GM23248 (cell line): ENCODE results near the gene ERCC2.

Source experiments
- EZH2 ChIP-seq: fragments of 200-600 bp; sonication (generic); IDR thresholded peaks from 2 replicates; pipeline ENCODE4 v1.6.1; 2018; ENCODE audit warnings: antibody characterized with exemption, mild to moderate bottlenecking; ENCODE audit not compliant: insufficient read depth, poor library complexity, severe bottlenecking
- EZH2phosphoT487 ChIP-seq: fragments of 200-600 bp; sonication (generic); IDR thresholded peaks from 2 replicates; pipeline ENCODE4 v1.6.1; 2018; ENCODE audit warnings: antibody characterized with exemption, moderate library complexity, mild to moderate bottlenecking, low read depth; ENCODE audit not compliant: insufficient read depth

DNA sequence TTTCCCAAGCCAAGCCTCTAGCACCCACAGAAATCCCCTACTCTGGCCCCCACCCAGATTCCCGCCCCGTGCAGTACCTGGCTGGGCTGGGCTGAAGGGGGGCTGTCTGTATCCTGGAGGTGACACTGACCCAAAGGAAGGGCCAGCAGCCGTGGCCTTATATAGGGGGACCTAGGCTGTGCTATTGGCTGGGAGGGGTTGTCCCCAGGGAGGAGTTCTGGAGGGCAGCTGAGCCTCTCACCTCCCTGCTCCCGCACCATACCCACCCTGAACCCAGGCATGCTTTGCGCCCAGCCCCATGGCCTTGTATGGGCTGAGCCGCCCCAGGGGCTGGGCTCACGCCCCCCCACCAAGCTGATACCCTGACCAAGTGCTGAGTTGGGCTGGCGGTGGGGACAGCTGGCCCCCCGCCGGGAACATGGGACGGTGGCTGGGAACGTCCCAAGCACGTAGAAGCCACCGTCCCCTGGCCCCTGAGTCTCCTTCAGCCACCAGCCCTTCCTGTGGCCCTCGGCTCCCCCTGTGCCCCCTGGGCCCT lies 47.6 kb downstream of the ERCC2 start, which contains the start of gene CKM:
- TF ChIP-seq EZH2 (no peak), EZH2phosphoT487 (no peak)
